Measurements from ENCODE around the gene GUF1. TPM values are rescaled to one million over a fixed set of nuclear protein-coding genes. Genes with fewer than 3 reads are reported as not detected.
A peak's percentile ranks its signal among the peaks of the same experiment; 100 is the strongest.

GUF1 gene
- polyA plus RNA-seq, 3 donors, result 6.2 to 11.3 (median 8.4) TPM

- Histone ChIP-seq H3K79me2 (ENCODE audit: insufficient read depth, low read length) (no peaks in the 10 kb centered on the region), H4K20me1 (ENCODE audit: insufficient read depth, low read length) (no peaks in the 10 kb centered on the region), H2AFZ (ENCODE audit: insufficient read depth, low read depth, low read length, poor library complexity, severe bottlenecking) (no peak overlapping the region), H3K36me3 (replicated peaks in 1 of 2; ENCODE audit: control insufficient read depth in 1 of 2, insufficient read depth in 2 of 2, low read length in 2 of 2) (no peaks in the 10 kb centered on the region), H3K4me3 (replicated peaks in 1 of 3; ENCODE audit: low read depth in 2 of 3, low read length in 3 of 3) (no peak overlapping the region), H3K27ac (ENCODE audit: low read depth in 1 of 2, low read length in 2 of 2) (no peak overlapping the region), H3K9ac (ENCODE audit: insufficient read depth, low read length, poor library complexity, severe bottlenecking) (no peak overlapping the region), H3K4me2 (replicated peaks; ENCODE audit: extremely low read depth, low read length, poor library complexity, severe bottlenecking) (no peak overlapping the region), H3K4me1 (ENCODE audit: control insufficient read depth in 1 of 2, insufficient read depth in 2 of 2, low read length in 2 of 2) (no peaks in the 10 kb centered on the region), H3K9me3 (replicated peaks in 1 of 2; ENCODE audit: control insufficient read depth in 1 of 2, insufficient read depth in 1 of 2, low read length in 2 of 2) (no peaks in the 10 kb centered on the region), H3K27me3 (ENCODE audit: control insufficient read depth in 2 of 2, insufficient read depth in 2 of 2, low read length in 2 of 2) (no peaks in the 10 kb centered on the region)
- Mint-ChIP-seq H3K9me3 (no peaks in the 10 kb centered on the region), H3K36me3 (no peaks in the 10 kb centered on the region), H3K4me3 (no peak overlapping the region), H3K4me1 (no peaks in the 10 kb centered on the region), H3K27me3 (ENCODE audit: low read depth in 3 of 3) (peaks cover 1 to 7% (median 3%) of the 10 kb centered on the region in 3 donors), H3K27ac (no peak overlapping the region)
- peak; percentile 6 to 28 (median 25) for DNase-seq
- intact Hi-C loops (cut with micrococcal nuclease), result no loop called here
- 0% methylated on average over 1 of the region's 2 CpGs for WGBS (ENCODE audit: insufficient coverage)
- TF ChIP-seq CTCF (IDR thresholded peaks at IDR 0.05), result peak; percentile 75
Measured at GRCh38 chr4:44629280-44629866, 48.8 kb upstream of the GUF1 start.

DNA sequence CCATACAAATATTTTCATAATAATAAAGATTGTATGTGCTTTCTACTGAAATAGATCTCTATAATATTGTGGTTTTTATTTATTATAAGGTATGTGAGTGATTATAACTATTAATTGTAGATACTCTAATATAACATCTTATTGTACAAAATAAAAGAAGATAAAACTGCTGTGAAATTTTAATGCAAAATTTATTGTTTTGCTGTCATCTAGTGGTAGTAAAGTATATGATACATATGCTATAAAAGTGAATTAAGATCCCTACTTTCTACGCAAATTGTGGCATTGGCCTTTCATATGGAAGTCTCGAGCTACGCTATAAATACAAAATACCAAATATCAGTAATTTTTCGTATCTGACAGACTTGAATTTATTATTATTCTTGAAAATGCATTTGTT is 46.1 kb upstream of the GUF1 start:
- intact Hi-C loops (cut with micrococcal nuclease), result no loop called here
- H3K4me3 Mint-ChIP-seq, result no peak overlapping the region
- TF ChIP-seq CTCF (IDR thresholded peaks at IDR 0.05), result no peak
- Histone ChIP-seq H3K79me2 (ENCODE audit: insufficient read depth, low read length) (no peaks in the 10 kb centered on the region), H3K27ac (ENCODE audit: low read depth in 1 of 2, low read length in 2 of 2) (no peak overlapping the region), H3K9me3 (replicated peaks in 1 of 2; ENCODE audit: control insufficient read depth in 1 of 2, insufficient read depth in 1 of 2, low read length in 2 of 2) (no peaks in the 10 kb centered on the region), H3K4me3 (replicated peaks in 1 of 3; ENCODE audit: low read depth in 2 of 3, low read length in 3 of 3) (no peak overlapping the region), H2AFZ (ENCODE audit: insufficient read depth, low read depth, low read length, poor library complexity, severe bottlenecking) (no peak overlapping the region), H3K9ac (ENCODE audit: insufficient read depth, low read length, poor library complexity, severe bottlenecking) (no peak overlapping the region), H3K4me2 (replicated peaks; ENCODE audit: extremely low read depth, low read length, poor library complexity, severe bottlenecking) (no peak overlapping the region), H3K4me1 (ENCODE audit: control insufficient read depth in 1 of 2, insufficient read depth in 2 of 2, low read length in 2 of 2) (no peaks in the 10 kb centered on the region), H3K27me3 (ENCODE audit: control insufficient read depth in 2 of 2, insufficient read depth in 2 of 2, low read length in 2 of 2) (no peaks in the 10 kb centered on the region), H4K20me1 (ENCODE audit: insufficient read depth, low read length) (no peaks in the 10 kb centered on the region), H3K36me3 (replicated peaks in 1 of 2; ENCODE audit: control insufficient read depth in 1 of 2, insufficient read depth in 2 of 2, low read length in 2 of 2) (no peaks in the 10 kb centered on the region)
- no peak overlapping the region for H3K27ac Mint-ChIP-seq
- H3K4me1 Mint-ChIP-seq, result no peaks in the 10 kb centered on the region
- WGBS (ENCODE audit: insufficient coverage), result no CpG with 5 or more reads among the region's 4 CpGs
- no peaks in the 10 kb centered on the region for H3K36me3 Mint-ChIP-seq
- no peak for DNase-seq
- no peaks in the 10 kb centered on the region for H3K9me3 Mint-ChIP-seq
- H3K27me3 Mint-ChIP-seq (ENCODE audit: low read depth in 3 of 3), result peaks cover 0 to 6% (median 1%) of the 10 kb centered on the region in 3 donors
